Hematopoietic multipotent progenitor cell treated with erythropoietin and hydrocortisone succinate and interleukin-3 and kit ligand, for 6 days (in vitro differentiated cells): ENCODE data around the gene SLC39A8.

Source experiments
- DNase-seq: peaks from one replicate; pipeline ENCODE4 v3.0.0-alpha.2; 2015

SLC39A8 gene

GRCh38 chr4:102339018-102339417 lies 6.3 kb downstream of the SLC39A8 start:
- DNase-seq: no peak

- DNase-seq: no peak
These were observed 6.9 kb downstream of the SLC39A8 start for GRCh38 chr4:102338405-102338804.

GRCh38 chr4:102335616-102336015 lies 9.7 kb downstream of the SLC39A8 start:
- DNase-seq: no peak

DNA sequence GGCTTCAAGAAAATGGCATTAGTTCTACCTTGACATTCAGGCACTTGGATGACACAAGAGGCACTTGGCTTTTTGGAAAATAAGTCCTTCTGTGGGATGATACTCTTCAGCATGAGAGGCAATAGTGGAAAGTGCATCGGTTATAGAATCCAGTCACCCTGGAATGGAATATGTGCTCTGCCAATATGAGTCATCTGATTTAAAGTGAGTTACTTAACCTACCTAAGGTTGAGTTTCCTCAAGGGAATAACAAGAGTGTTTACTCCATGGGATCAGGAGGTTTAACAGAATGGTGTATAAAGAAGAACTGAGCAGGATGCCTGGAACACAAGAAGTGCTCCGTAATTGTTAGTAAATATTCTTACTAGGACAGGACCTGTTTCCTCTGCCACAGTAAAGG lies 10.7 kb downstream of the SLC39A8 start:
- no peak for DNase-seq

GRCh38 chr4:102333787-102334186 lies 11.5 kb downstream of the SLC39A8 start:
- no peak for DNase-seq

GRCh38 chr4:102328045-102328444 lies 17.2 kb downstream of the SLC39A8 start:
- no peak for DNase-seq

- no peak for DNase-seq
These were observed 18.3 kb downstream of the SLC39A8 start for GRCh38 chr4:102326951-102327350.

DNA sequence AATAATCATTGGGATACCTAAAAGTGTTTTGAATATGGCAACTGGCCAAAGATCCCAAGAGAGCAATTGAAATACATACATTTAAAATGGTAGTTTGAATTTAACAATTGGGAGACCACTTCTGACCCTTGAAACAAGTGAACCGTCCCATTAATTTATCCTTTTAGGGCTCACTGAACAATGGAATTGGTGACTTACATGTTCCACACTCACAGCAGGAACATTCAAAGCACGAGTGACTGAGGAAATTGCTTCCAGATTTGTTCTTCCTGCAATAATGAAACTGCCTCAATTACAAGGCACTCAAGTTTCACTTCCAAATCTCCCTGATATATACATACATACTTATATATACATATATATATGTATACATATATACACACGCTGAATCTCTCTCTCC lies 20.6 kb downstream of the SLC39A8 start:
- no peak for DNase-seq

GRCh38 chr4:102322736-102323135 lies 22.5 kb downstream of the SLC39A8 start:
- DNase-seq: no peak

- no peak for DNase-seq
These were observed 23.9 kb downstream of the SLC39A8 start for GRCh38 chr4:102321260-102321995.

DNA sequence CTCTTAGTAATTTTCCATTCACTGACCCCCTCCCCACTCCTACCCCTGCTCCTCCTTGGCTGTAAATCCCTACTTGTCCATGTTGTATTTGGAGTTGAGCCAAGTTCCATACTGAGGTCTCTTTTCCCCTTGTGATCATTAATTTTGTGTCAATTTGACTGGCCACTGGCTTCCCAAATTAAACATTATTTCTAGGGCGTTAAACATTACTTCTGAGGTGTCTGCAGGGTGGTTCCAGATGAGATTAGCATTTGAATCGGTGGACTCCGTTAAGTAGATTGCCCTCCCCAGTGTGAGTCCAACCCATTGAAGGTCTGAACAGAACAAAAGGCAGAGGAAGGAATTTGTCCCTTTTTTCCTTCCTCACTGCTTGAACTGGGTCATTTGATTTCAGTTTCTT lies 25.7 kb downstream of the SLC39A8 start:
- no peak for DNase-seq

DNA sequence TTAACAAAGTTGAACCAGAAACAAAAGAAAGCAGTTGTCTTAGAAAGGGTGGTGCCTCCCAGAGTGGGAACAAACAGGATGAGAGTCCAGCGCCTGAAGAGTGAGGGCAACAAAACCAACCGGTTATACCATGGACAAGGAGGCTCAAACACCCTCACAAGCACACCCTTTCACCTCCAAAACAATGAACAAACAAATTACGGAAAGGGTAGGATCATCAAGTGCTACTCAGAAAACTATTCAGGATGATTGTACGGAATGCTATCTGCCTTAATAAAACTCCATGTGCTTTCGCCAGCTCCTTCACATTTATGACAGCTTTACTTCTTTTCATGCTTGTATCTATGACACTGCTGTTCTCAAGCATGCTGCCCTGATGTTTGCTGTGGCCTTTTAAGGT lies 26.8 kb downstream of the SLC39A8 start:
- no peak for DNase-seq

- peak; percentile 39 for DNase-seq
These were observed 27.2 kb downstream of the SLC39A8 start for GRCh38 chr4:102318105-102318504.

GRCh38 chr4:102317459-102317858 lies 27.8 kb downstream of the SLC39A8 start:
- DNase-seq: no peak

DNA sequence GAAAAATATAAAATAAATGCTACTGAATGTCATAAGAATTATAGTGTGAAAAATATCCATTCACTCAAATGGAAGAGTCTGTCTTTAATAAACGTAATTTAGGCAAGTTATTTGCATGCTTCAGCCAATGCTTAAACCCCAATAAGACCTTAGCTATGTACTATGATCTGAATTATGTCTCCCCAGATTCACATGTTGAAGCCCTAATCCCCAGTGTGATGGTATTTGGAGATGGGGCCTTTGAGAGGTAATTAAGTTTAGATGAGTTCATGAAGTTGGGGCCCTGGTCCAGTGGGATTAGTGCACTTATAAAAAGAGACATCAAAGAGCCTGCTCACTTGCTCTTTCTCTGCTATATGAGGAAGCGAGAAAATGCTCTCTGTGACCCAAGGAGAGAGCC lies 28.7 kb downstream of the SLC39A8 start:
- no peak for DNase-seq

DNA sequence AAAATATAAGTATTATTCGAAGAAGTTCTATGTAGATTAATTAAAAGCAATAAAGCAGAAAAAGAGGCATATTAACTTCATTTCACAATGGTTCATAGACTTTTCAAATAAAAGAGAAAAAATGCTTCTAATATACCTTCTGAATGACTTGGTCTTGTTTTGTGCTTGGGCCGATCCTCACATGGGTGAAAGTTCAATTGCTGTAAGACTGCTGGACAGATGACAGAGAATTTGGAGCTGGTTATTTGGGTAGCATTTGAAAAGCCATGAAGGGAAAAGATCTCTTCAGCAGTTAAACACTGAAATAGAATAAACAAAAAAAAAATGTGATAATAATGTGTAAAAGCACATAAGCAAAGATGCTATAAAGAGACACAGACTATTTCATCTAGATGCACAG lies 29.8 kb downstream of the SLC39A8 start:
- DNase-seq: no peak

DNA sequence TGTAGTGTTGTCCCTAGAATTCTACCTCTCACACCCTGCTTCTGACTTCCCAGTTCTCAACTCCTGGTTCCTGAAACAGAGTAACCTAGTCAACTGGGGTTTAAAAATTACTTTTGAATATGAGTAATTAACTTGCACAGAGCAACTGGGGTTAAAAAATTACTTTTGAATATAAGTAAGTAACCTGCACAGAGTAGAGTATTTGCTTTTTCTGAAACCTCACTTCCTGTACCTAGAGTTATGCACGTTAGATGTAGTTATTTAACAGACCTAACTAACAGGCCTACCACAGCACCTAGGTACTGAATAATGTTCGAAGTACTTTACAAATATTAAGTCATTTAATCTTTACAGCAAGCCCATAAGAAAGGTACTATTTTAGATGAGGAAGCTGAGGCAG lies 32.9 kb downstream of the SLC39A8 start:
- DNase-seq: no peak

- DNase-seq: no peak
These were observed 33.4 kb downstream of the SLC39A8 start for GRCh38 chr4:102311912-102312311.

DNA sequence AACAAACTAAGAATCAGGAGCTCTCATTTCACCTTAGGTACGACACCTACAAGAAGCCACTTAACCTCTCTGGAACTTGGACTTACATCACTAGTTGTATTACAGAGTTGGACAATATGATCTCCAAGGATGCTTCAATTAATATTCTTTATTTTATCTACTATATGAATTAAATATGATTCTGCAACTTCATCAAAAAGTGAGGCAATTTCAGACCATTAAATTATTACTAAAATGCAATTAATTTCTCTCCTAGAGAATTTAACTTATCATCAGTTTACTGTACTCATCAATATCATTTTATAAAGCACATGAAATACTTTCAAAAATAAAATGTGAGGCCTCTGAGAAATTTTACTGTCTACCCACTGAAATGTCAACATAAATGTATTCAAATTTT lies 33.9 kb downstream of the SLC39A8 start:
- no peak for DNase-seq

- DNase-seq: no peak
These were observed 37.1 kb downstream of the SLC39A8 start for GRCh38 chr4:102308032-102308799.

DNA sequence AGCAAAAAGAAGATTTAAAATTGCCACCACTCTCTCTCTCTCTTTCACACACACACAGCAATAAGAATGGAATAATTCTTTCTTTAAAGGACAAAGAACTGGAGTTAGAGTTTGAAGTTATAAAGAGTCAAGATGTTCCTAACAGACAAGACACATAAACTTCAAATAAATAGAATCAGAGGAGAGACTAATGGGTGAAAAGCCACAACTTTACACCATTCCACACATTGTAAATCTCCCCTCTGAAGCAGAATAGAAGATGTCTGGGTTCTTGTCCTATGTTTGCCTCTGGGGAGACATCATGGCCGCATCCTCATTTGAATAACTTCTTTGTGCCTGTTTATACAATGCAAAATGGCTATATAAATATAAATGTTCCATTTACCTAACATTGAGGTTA lies 39.6 kb downstream of the SLC39A8 start:
- no peak for DNase-seq

- no peak for DNase-seq
These were observed 42.5 kb downstream of the SLC39A8 start for GRCh38 chr4:102302762-102303161.

- no peak for DNase-seq
These were observed 44.1 kb downstream of the SLC39A8 start for GRCh38 chr4:102301167-102301566.

DNA sequence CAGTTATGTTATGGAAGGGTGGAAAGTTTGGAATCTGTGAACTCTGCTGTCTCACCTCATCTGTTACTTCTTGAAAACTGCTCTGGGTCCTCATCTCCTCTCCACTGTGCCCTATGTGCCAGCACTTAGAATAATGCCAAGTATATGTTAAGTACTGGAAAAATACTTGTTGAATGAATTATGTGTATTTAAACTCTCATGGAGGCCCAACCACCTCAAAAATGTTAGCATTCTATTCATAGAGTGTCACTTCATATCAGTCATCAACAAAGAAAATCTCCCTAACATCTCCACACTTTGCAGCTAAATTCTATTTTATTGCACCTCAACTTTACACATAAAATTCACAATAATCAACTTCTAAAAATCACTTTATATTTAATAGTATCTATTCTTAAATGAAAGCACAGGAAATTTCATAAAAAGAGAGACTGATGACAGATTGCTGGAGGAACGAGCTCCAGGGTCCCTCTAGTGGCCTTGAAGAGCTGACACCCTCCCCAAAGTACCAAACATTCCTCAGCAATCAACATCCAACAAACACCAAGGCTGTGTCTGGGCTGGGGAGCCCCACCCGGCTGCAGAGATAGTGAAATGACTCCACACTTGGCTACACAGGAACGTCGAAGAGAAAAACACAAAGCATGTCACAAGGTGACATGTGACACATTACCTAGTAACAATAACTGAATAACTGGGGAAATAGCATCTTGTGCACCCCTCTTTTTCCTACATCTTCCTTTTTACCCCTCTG lies 45.8 kb downstream of the SLC39A8 start:
- peak; percentile 93 for DNase-seq
